Measurements from ENCODE around the gene CIB1. TPM values are rescaled to one million over a fixed set of nuclear protein-coding genes. Genes with fewer than 3 reads are reported as not detected.

The CIB1 gene
- total RNA-seq, 4 donors from 2014 or later, result 27.5 to 48.1 (median 37.8) TPM

DNA sequence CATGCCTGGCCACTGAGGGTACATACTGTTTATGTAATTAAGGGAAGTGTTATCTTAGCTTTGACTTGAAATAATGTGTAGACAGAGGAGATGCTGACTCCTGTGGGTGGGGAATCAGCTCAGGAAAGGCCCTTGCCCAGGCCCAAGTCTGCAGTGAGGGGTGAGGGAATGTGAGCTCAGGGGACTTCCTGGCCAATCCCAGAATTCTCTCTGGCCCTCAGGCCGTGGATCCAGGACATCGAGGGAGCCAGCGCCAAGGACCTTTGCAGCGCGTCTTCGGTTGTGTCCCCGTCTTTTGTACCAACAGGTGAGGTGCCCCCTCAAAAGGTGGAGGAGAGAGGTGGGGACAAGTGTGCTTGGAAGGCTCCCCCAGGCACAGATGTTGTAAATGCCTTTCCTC is 6.4 kb downstream of the CIB1 start:
- Histone ChIP-seq H3K4me3 (no peak overlapping the region), H3K4me1 (peaks cover 0 to 24% (median 15%) of the 10 kb centered on the region in 4 donors), H3K9me3 (no peaks in the 10 kb centered on the region), H3K27me3 (no peaks in the 10 kb centered on the region), H3K36me3 (peaks cover 2 to 92% (median 37%) of the 10 kb centered on the region in 3 donors), H3K27ac (no peak overlapping the region)
- 84 to 88% methylated on average over 7 of the region's 7 CpGs for WGBS, 2 donors
- TF ChIP-seq EP300 (IDR thresholded peaks at IDR 0.05) (no peak), POLR2A (IDR thresholded peaks at IDR 0.05) (no peak)
- TF ChIP-seq, protein P1, sequence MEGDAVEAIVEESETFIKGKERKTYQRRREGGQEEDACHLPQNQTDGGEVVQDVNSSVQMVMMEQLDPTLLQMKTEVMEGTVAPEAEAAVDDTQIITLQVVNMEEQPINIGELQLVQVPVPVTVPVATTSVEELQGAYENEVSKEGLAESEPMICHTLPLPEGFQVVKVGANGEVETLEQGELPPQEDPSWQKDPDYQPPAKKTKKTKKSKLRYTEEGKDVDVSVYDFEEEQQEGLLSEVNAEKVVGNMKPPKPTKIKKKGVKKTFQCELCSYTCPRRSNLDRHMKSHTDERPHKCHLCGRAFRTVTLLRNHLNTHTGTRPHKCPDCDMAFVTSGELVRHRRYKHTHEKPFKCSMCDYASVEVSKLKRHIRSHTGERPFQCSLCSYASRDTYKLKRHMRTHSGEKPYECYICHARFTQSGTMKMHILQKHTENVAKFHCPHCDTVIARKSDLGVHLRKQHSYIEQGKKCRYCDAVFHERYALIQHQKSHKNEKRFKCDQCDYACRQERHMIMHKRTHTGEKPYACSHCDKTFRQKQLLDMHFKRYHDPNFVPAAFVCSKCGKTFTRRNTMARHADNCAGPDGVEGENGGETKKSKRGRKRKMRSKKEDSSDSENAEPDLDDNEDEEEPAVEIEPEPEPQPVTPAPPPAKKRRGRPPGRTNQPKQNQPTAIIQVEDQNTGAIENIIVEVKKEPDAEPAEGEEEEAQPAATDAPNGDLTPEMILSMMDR (IDR thresholded peaks at IDR 0.05), result no peak
- DNase-seq (ENCODE audit: low spot score in 2 of 2), result no peak

DNA sequence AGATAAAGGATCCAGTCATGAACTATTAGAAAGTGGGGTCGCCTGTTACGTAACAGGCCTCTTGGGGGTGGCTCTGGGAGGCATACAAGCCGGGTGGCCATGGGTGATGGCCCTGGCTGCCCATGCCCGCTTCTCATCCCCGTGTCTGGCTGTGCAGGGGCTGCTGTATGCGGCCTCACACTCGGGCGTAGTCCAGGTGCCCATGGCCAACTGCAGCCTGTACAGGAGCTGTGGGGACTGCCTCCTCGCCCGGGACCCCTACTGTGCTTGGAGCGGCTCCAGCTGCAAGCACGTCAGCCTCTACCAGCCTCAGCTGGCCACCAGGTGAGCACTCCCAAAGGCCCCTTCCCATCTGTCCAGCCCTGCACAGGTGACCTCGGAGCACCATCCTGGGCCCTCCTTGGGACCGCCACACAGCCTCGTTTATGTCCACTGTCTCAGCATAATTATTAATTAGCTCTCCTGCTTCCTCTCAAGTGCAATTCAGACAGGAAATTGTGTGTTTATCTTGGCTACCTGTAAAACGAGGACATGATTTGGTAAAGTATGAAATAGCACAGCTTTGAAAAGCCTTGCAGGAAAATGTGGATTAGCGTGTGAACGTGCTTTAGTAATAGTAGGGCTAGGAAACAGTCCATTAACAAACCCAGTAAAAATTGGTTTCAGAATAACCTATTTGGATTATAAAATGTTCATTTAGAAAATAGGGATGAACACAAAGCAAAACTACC is 8.1 kb downstream of the CIB1 start:
- Histone ChIP-seq H3K27me3 (no peaks in the 10 kb centered on the region), H3K9me3 (no peaks in the 10 kb centered on the region), H3K4me1 (peaks cover 0 to 19% (median 16%) of the 10 kb centered on the region in 4 donors), H3K27ac (no peak overlapping the region), H3K36me3 (peaks cover 2 to 96% (median 37%) of the 10 kb centered on the region in 3 donors), H3K4me3 (no peak overlapping the region)
- 83 to 85% methylated on average over 18 of the region's 18 CpGs for WGBS, 2 donors
- no peak for TF ChIP-seq POLR2A (IDR thresholded peaks at IDR 0.05)
- TF ChIP-seq, protein P1 (IDR thresholded peaks at IDR 0.05), result no peak
- TF ChIP-seq EP300 (IDR thresholded peaks at IDR 0.05), result no peak
- no peak for DNase-seq (ENCODE audit: low spot score in 2 of 2)

DNA sequence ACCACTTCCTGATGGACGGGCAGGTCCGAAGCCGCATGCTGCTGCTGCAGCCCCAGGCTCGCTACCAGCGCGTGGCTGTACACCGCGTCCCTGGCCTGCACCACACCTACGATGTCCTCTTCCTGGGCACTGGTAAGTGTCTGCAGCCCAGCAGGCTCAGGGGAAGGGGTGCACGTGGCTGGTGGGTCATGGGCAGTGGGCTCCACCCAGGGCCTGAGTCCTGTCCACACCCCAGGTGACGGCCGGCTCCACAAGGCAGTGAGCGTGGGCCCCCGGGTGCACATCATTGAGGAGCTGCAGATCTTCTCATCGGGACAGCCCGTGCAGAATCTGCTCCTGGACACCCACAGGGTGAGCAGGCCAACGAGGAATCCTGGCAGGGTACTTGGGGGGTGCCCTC is 8.7 kb downstream of the CIB1 start:
- Histone ChIP-seq H3K9me3 (no peaks in the 10 kb centered on the region), H3K27ac (no peak overlapping the region), H3K36me3 (peaks cover 2 to 90% (median 34%) of the 10 kb centered on the region in 3 donors), H3K4me1 (peaks cover 0 to 17% (median 13%) of the 10 kb centered on the region in 4 donors), H3K27me3 (no peaks in the 10 kb centered on the region), H3K4me3 (no peak overlapping the region)
- DNase-seq (ENCODE audit: low spot score in 2 of 2), result no peak
- TF ChIP-seq EP300 (IDR thresholded peaks at IDR 0.05), result no peak
- no peak for TF ChIP-seq POLR2A (IDR thresholded peaks at IDR 0.05)
- WGBS, 2 donors, result 91% methylated on average over 9 to 17 of the region's 17 CpGs

DNA sequence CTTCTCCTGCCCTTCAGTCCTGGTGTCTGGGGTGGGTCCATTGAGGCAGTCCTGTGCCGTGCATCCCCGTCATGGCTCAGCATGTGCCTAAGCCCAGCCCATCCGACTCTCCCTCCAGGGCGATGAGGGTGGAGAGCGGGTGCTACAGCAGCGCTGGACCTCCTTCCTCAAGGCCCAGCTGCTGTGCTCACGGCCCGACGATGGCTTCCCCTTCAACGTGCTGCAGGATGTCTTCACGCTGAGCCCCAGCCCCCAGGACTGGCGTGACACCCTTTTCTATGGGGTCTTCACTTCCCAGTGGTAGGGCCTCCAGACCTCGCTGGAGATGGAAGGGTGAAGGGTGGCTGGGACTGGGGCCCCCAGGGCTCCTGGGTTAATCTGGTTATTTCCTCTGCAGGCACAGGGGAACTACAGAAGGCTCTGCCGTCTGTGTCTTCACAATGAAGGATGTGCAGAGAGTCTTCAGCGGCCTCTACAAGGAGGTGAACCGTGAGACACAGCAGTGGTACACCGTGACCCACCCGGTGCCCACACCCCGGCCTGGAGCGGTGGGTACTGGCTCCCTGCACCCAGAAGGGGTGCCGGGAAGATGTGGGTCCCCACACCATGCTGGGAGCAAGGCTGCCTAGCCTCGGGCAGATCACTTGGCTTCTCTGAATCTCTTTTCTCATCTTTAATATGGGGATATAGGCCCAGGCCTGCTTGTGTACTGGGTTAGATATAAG is 10.1 kb downstream of the CIB1 start:
- peaks cover 2 to 83% (median 34%) of the 10 kb centered on the region in 3 donors for H3K36me3 ChIP-seq
- 90 to 93% methylated on average over 22 of the region's 22 CpGs for WGBS, 2 donors
- no peaks in the 10 kb centered on the region for H3K9me3 ChIP-seq
- H3K27me3 ChIP-seq, result no peaks in the 10 kb centered on the region
- H3K4me1 ChIP-seq, result peaks cover 0 to 29% (median 22%) of the 10 kb centered on the region in 4 donors
- TF ChIP-seq EP300 (IDR thresholded peaks at IDR 0.05), result no peak
- H3K4me3 ChIP-seq, result no peak overlapping the region
- no peak overlapping the region for H3K27ac ChIP-seq
- DNase-seq (ENCODE audit: low spot score in 2 of 2), result no peak

DNA sequence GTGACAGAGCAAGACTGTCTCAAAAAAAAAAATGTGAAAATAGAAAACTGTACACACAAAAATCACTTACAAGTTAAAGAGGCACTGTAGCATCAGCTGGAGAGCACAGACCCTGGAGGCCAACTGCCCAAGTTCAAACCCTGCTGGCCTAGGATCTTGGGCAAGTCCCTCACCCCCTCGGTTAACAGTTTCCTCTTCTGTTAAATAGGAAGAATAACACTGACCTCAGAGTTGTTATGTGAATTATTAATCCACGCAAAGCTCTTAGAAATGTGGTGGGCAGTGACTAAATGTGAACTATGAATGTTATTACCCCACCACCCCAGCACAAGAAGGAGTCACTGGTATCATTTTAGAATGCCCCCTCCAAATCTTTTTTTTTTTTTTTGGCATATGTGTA is 11.2 kb downstream of the CIB1 start:
- Histone ChIP-seq H3K27ac (no peak overlapping the region), H3K27me3 (no peaks in the 10 kb centered on the region), H3K4me3 (no peak overlapping the region), H3K4me1 (peaks cover 0 to 29% (median 22%) of the 10 kb centered on the region in 4 donors), H3K36me3 (peaks cover 2 to 83% (median 39%) of the 10 kb centered on the region in 3 donors), H3K9me3 (no peaks in the 10 kb centered on the region)
- TF ChIP-seq, protein P1 (IDR thresholded peaks at IDR 0.05), result no peak
- TF ChIP-seq EP300 (IDR thresholded peaks at IDR 0.05), result no peak
- no peak for TF ChIP-seq POLR2A (IDR thresholded peaks at IDR 0.05)
- no peak for DNase-seq (ENCODE audit: low spot score in 2 of 2)
- 42 to 54% methylated on average over 2 of the region's 2 CpGs for WGBS, 2 donors
